ENCODE data around the gene FILIP1L.

DNA sequence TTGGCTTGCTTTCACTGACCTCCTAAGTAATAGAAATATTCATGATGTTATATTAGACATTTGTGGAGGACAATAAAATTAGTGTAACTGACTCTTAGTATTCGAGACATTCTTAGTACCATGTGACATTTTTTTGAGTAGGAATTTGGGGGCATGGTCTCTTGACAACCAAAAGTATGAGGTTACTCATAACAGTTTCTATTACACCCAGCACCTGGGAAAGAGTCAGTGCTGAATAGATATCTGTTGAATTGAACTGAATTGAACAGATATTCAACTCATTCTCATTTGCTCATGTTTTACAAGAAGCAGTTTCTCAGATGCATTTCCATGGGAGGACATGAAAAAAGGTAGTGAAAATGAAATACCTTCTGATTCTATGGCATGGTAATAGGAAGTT, 212.2 kb downstream of the FILIP1L start:
- TF ChIP-seq EZH2phosphoT487 (conservative IDR thresholded peaks at IDR 0.05; ENCODE audit: low read length), result no peak
- TF ChIP-seq, protein P1, sequence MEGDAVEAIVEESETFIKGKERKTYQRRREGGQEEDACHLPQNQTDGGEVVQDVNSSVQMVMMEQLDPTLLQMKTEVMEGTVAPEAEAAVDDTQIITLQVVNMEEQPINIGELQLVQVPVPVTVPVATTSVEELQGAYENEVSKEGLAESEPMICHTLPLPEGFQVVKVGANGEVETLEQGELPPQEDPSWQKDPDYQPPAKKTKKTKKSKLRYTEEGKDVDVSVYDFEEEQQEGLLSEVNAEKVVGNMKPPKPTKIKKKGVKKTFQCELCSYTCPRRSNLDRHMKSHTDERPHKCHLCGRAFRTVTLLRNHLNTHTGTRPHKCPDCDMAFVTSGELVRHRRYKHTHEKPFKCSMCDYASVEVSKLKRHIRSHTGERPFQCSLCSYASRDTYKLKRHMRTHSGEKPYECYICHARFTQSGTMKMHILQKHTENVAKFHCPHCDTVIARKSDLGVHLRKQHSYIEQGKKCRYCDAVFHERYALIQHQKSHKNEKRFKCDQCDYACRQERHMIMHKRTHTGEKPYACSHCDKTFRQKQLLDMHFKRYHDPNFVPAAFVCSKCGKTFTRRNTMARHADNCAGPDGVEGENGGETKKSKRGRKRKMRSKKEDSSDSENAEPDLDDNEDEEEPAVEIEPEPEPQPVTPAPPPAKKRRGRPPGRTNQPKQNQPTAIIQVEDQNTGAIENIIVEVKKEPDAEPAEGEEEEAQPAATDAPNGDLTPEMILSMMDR (IDR thresholded peaks at IDR 0.05; ENCODE audit: insufficient read depth, low read length, poor library complexity, severe bottlenecking), result no peak
